Smooth muscle cell (in vitro differentiated cells): ENCODE results near the gene KRTAP9-1. TPM values are rescaled to one million over a fixed set of nuclear protein-coding genes. Genes with fewer than 3 reads are reported as not detected.
A peak's percentile ranks its signal among the peaks of the same experiment; 100 is the strongest.

ENCODE experiments used
- DNase-seq: peaks from one replicate; lab custom pipeline; 2025; ENCODE audit not compliant: unreplicated experiment; lab: John Stamatoyannopoulos, UW
- H2AFZ ChIP-seq: fragments of 200-600 bp; sonication (generic); 2 replicates; pipeline ENCODE4 v1.6.0; 2016; ENCODE audit warnings: antibody characterized with exemption, low read depth, mild to moderate bottlenecking
- H3F3A ChIP-seq: fragments of 200-600 bp; sonication (generic); 2 replicates; pipeline ENCODE4 v1.6.0; 2017; ENCODE audit warnings: antibody characterized with exemption, low read depth
- H3K27ac ChIP-seq: fragments of 200-600 bp; sonication (generic); 2 replicates; pipeline ENCODE4 v1.5.1; 2016; ENCODE audit warnings: low read depth, mild to moderate bottlenecking
- H3K27me3 ChIP-seq: fragments of 200-600 bp; sonication (generic); 2 replicates; pipeline ENCODE4 v1.6.1; 2016; ENCODE audit warnings: low read depth, mild to moderate bottlenecking
- H3K36me3 ChIP-seq: fragments of 200-600 bp; sonication (generic); 2 replicates; pipeline ENCODE4 v1.5.1; 2016; ENCODE audit warnings: low read depth
- H3K4me1 ChIP-seq: fragments of 200-600 bp; sonication (generic); 2 replicates; pipeline ENCODE4 v1.5.1; 2016; ENCODE audit warnings: low read depth
- H3K4me2 ChIP-seq: fragments of 200-600 bp; sonication (generic); 2 replicates; pipeline ENCODE4 v1.6.0; 2016; ENCODE audit warnings: mild to moderate bottlenecking
- H3K4me3 ChIP-seq: fragments of 200-600 bp; sonication (generic); 2 replicates; pipeline ENCODE4 v1.5.1; 2016; ENCODE audit warnings: mild to moderate bottlenecking
- H3K79me2 ChIP-seq: fragments of 200-600 bp; sonication (generic); 2 replicates; pipeline ENCODE4 v1.6.0; 2016; ENCODE audit warnings: low read depth, mild to moderate bottlenecking
- H3K9ac ChIP-seq: fragments of 200-600 bp; sonication (generic); 2 replicates; pipeline ENCODE4 v1.6.0; 2016; ENCODE audit warnings: low read depth
- H3K9me3 ChIP-seq: fragments of 200-600 bp; sonication (generic); replicated peaks from 2 replicates; pipeline ENCODE4 v1.5.1; 2016; ENCODE audit warnings: low read depth
- H4K20me1 ChIP-seq: fragments of 200-600 bp; sonication (generic); 2 replicates; pipeline ENCODE4 v1.6.0; 2016; ENCODE audit warnings: low read depth
- WGBS: methylation state at CpG from one replicate; pipeline ENCODE4 v1.1.7; 2016; ENCODE audit warnings: low lambda C conversion rate; 5-methylcytosine and 5-hydroxymethylcytosine counted together
- polyA plus RNA-seq: library from polyadenylated mRNA; unstranded; fragments of >200 nt; fragmentation: Nextera tagmentation; extraction: Ambion mirVana; gene quantifications from 2 replicates; pipeline ENCODE4 v1.2.1, GENCODE V29; 2016
- total RNA-seq: library from RNA; depleted of rRNA; stranded (reverse); fragments of >200 nt; gene quantifications from 2 replicates; pipeline ENCODE4 v1.2.3, GENCODE V29; 2014
- TF ChIP-seq, protein P1 (sequence below): fragments of 200-600 bp; sonication (generic); IDR thresholded peaks from 2 replicates; pipeline ENCODE4 v1.5.1; 2017; ENCODE audit warnings: borderline replicate concordance, mild to moderate bottlenecking, antibody characterized with exemption; ENCODE audit not compliant: insufficient read depth, poor library complexity, severe bottlenecking

KRTAP9-1 gene
- total and polyA plus RNA-seq, 2 experiments from 2014 or later, result not detected

DNA sequence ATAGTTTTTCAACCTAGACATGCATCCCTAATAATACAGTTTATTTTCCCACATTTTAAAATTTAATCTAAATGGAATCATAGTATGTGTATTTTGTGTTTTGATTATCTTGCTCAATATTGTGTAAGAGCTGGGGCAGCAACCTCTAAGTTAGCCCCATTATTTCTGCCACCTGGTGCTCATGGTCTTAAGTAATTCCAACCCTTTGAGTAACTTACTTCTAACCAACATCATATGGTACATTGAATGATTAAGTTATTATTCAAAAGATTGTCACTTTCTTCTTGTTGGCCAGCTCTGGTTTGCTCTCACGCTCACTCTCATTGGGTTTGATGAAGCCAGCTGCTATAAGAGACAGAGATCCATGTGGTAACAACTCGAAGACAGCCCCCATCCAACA lies 17.8 kb upstream of the KRTAP9-1 start:
- H3K4me1 ChIP-seq, result no peaks in the 10 kb centered on the region
- no peak overlapping the region for H3K4me2 ChIP-seq
- WGBS, result 93% methylated on average over 2 of the region's 2 CpGs
- H3F3A ChIP-seq, result no peaks in the 10 kb centered on the region
- TF ChIP-seq, protein P1, sequence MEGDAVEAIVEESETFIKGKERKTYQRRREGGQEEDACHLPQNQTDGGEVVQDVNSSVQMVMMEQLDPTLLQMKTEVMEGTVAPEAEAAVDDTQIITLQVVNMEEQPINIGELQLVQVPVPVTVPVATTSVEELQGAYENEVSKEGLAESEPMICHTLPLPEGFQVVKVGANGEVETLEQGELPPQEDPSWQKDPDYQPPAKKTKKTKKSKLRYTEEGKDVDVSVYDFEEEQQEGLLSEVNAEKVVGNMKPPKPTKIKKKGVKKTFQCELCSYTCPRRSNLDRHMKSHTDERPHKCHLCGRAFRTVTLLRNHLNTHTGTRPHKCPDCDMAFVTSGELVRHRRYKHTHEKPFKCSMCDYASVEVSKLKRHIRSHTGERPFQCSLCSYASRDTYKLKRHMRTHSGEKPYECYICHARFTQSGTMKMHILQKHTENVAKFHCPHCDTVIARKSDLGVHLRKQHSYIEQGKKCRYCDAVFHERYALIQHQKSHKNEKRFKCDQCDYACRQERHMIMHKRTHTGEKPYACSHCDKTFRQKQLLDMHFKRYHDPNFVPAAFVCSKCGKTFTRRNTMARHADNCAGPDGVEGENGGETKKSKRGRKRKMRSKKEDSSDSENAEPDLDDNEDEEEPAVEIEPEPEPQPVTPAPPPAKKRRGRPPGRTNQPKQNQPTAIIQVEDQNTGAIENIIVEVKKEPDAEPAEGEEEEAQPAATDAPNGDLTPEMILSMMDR, result no peak
- no peaks in the 10 kb centered on the region for H3K36me3 ChIP-seq
- no peak overlapping the region for H2AFZ ChIP-seq
- H3K9me3 ChIP-seq, result no peaks in the 10 kb centered on the region
- no peaks in the 10 kb centered on the region for H4K20me1 ChIP-seq
- DNase-seq, result no peak
- H3K9ac ChIP-seq, result no peak overlapping the region
- H3K27ac ChIP-seq, result no peak overlapping the region
- peaks cover 10% of the 10 kb centered on the region for H3K27me3 ChIP-seq
- no peak overlapping the region for H3K4me3 ChIP-seq
- no peaks in the 10 kb centered on the region for H3K79me2 ChIP-seq

GRCh38 chr17:41176744-41177387 lies 12.8 kb upstream of the KRTAP9-1 start:
- 87% methylated on average over 3 of the region's 3 CpGs for WGBS
- Histone ChIP-seq H3K4me3 (no peak overlapping the region), H3F3A (no peaks in the 10 kb centered on the region), H3K79me2 (no peaks in the 10 kb centered on the region), H3K27ac (no peak overlapping the region), H3K9ac (no peak overlapping the region), H3K9me3 (no peaks in the 10 kb centered on the region), H3K4me2 (no peak overlapping the region), H2AFZ (no peak overlapping the region), H4K20me1 (no peaks in the 10 kb centered on the region), H3K27me3 (no peaks in the 10 kb centered on the region), H3K4me1 (no peaks in the 10 kb centered on the region), H3K36me3 (no peaks in the 10 kb centered on the region)
- no peak for DNase-seq
- TF ChIP-seq, protein P1, result no peak

DNA sequence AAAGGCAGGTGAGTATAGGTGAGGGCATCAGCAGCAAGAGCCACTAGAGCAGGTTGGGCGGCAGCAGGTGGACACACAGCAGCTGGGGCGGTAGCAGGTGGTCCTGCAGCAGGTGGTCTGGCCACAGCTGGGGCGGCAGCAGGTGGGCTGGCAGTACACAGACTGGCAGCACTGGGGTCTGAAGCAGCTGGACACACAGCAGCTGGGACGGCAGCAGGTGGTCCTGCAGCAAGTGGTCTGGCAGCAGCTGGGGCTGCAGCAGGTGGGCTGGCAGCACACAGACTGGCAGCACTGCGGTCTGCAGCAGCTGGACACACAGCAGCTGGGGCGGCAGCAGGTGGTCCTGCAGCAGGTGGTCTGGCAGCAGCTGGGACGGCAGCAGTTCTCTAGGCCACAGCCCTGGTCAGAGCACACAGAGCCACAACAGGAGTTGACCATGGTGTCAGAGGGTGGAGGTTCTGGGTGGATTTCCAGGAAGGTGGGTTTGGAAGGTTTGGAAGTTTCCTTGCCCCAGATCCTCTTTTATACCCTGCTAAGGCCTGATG lies 11.9 kb upstream of the KRTAP9-1 start, which contains the start of gene KRTAP4-2:
KRTAP4-2 (minus strand) TSS at position 495 of the 545 bp plus-strand sequence; CDS start at position 438, 57 bp downstream.
- Histone ChIP-seq H3K79me2 (no peaks in the 10 kb centered on the region), H3K4me1 (no peaks in the 10 kb centered on the region), H3K36me3 (no peaks in the 10 kb centered on the region), H3K27ac (peak within 1 kb of the TSS; percentile 16), H3K9me3 (no peaks in the 10 kb centered on the region), H3K4me2 (no peak within 1 kb of the TSS), H2AFZ (no peak within 1 kb of the TSS), H3K4me3 (no peak within 1 kb of the TSS), H3F3A (no peaks in the 10 kb centered on the region), H3K27me3 (no peaks in the 10 kb centered on the region), H3K9ac (no peak within 1 kb of the TSS), H4K20me1 (no peaks in the 10 kb centered on the region)
- DNase-seq, result no peak
- 98% methylated on average over 7 of the region's 7 CpGs for WGBS
- TF ChIP-seq, protein P1, result no peak

- Histone ChIP-seq H3K27ac (peak overlapping the region; percentile 16), H3K4me2 (no peak overlapping the region)
These were observed 11.3 kb upstream of the KRTAP9-1 start for GRCh38 chr17:41178341-41178740.

More at GRCh38 chr17:41178341-41178740, 11.3 kb upstream of the KRTAP9-1 start:
- H3K4me3 ChIP-seq, result no peak overlapping the region
- H4K20me1 ChIP-seq, result no peaks in the 10 kb centered on the region
- no peaks in the 10 kb centered on the region for H3K27me3 ChIP-seq
- H3K4me1 ChIP-seq, result no peaks in the 10 kb centered on the region
- H3F3A ChIP-seq, result no peaks in the 10 kb centered on the region
- no peaks in the 10 kb centered on the region for H3K36me3 ChIP-seq
- WGBS, result 98% methylated on average over 3 of the region's 3 CpGs
- TF ChIP-seq, protein P1, result no peak
- DNase-seq, result no peak
- H2AFZ ChIP-seq, result no peak overlapping the region
- H3K9me3 ChIP-seq, result no peaks in the 10 kb centered on the region
- no peak overlapping the region for H3K9ac ChIP-seq
- no peaks in the 10 kb centered on the region for H3K79me2 ChIP-seq
